K562 (cell line): Measurements from ENCODE around the gene PRDM8. TPM values are rescaled to one million over a fixed set of nuclear protein-coding genes. Genes with fewer than 3 reads are reported as not detected.
A peak's percentile ranks its signal among the peaks of the same experiment; 100 is the strongest.

ENCODE experiments used
- ATAC-seq: fragments of 200-7000 bp; cut with Tn5 transposase; 3 replicates; pipeline ENCODE4 v1.9.1; 2020; ENCODE audit warnings: moderate library complexity
- BruUV-seq: library from RNA; stranded (reverse); fragments of 400-500 nt; replicated peaks from 2 replicates; lab custom pipeline; 2021; lab: Mats Ljungman, UMichigan
- CTCF ChIA-PET: fragments of 300-600 bp; formaldehyde crosslinking; extraction: SDS; loops from one replicate; lab custom pipeline; 2021; ENCODE audit warnings: low intra/inter-chr PET ratio; lab: Yijun Ruan, JAX
- POLR2A ChIA-PET: fragments of 300-600, 350-650 bp; sonication (Branson Sonifier 250); formaldehyde crosslinking; extraction: SDS; loops from one replicate; lab custom pipeline; 2021; ENCODE audit warnings: antibody characterized with exemption, inconsistent platforms; lab: Yijun Ruan, JAX
- DNase-seq, 4 experiments: peaks; one replicate each; pipeline versions ENCODE4 v3.0.0 to v3.0.0-alpha.2; 2011 to 2018; ENCODE audit warnings: low spot score in 3 of 4, mixed read lengths in 3 of 4; ENCODE audit errors: extremely low read depth in 1 of 4
- FAIRE-seq: peaks from 2 replicates; lab custom pipeline; 2011; peaks lifted over from hg19 to GRCh38; lab: Jason Lieb, UNC
- H2AFZ ChIP-seq: 2 replicates; pipeline ENCODE4 v1.6.0; 2011; ENCODE audit warnings: low read depth, low read length, control low read depth, inconsistent platforms
- H3K27ac ChIP-seq: fragments of 200-600 bp; 3 replicates; pipeline ENCODE4 v1.8.0; 2011; ENCODE audit warnings: low read depth, mild to moderate bottlenecking, control low read depth, inconsistent platforms, low read length, moderate library complexity, mixed read lengths; ENCODE audit errors: extremely low read depth
- H3K27me3 ChIP-seq, 2 experiments: fragments of 300-600 bp in 1 of 2; 2 replicates in 1 of 2; 3 replicates in 1 of 2; pipeline versions ENCODE4 v1.6.0 to v1.8.0; 2011; ENCODE audit warnings: inconsistent platforms in 2 of 2, low read length in 2 of 2, mild to moderate bottlenecking in 1 of 2, mixed read lengths in 1 of 2, moderate library complexity in 1 of 2; ENCODE audit not compliant: control insufficient read depth in 2 of 2, insufficient read depth in 2 of 2
- H3K36me3 ChIP-seq: fragments of 300-600 bp; 3 replicates; pipeline ENCODE4 v1.8.0; 2011; ENCODE audit warnings: mild to moderate bottlenecking, low read length, inconsistent platforms; ENCODE audit not compliant: control insufficient read depth, insufficient read depth
- H3K4me1 ChIP-seq, 2 experiments: fragments of 200-600 bp in 1 of 2; replicated peaks in 1 of 2; 2 replicates in 1 of 2; 3 replicates in 1 of 2; pipeline versions ENCODE4 v1.5.1 to v1.8.0; 2011; ENCODE audit warnings: inconsistent platforms in 2 of 2, low read length in 2 of 2, mild to moderate bottlenecking in 1 of 2, mixed read lengths in 1 of 2, moderate library complexity in 1 of 2; ENCODE audit not compliant: control insufficient read depth in 2 of 2, insufficient read depth in 2 of 2
- H3K4me2 ChIP-seq: 2 replicates; pipeline ENCODE4 v1.6.1; 2011; ENCODE audit warnings: low read length, control low read depth, inconsistent platforms, mixed read lengths; ENCODE audit not compliant: insufficient read depth
- H3K4me3 ChIP-seq: fragments of 200-600 bp; sonication (generic), shearing (Covaris generic); 2 replicates; pipeline ENCODE4 v1.5.1; 2016; ENCODE audit warnings: control low read depth, inconsistent platforms
- H3K79me2 ChIP-seq: fragments of 200-600 bp; 3 replicates; pipeline ENCODE4 v1.8.0; 2011; ENCODE audit warnings: low read length, inconsistent platforms; ENCODE audit not compliant: control insufficient read depth, insufficient read depth
- H3K9ac ChIP-seq, 2 experiments: 2 replicates each; pipeline versions ENCODE4 v1.6.0 to v1.6.1; 2011; ENCODE audit warnings: low read depth in 2 of 2, low read length in 2 of 2, control low read depth in 1 of 2, inconsistent platforms in 1 of 2, mild to moderate bottlenecking in 1 of 2, mixed read lengths in 1 of 2; ENCODE audit not compliant: insufficient read depth in 1 of 2
- H3K9me1 ChIP-seq: one replicate; pipeline ENCODE4 v1.6.0; 2011; ENCODE audit warnings: inconsistent platforms, mild to moderate bottlenecking, low read length, moderate library complexity; ENCODE audit not compliant: control insufficient read depth, insufficient read depth
- H3K9me3 ChIP-seq: replicated peaks from 2 replicates; pipeline ENCODE4 v1.5.1; 2011; ENCODE audit warnings: low read depth, low read length, inconsistent platforms; ENCODE audit not compliant: control insufficient read depth, insufficient read depth
- H4K20me1 ChIP-seq: replicated peaks from 2 replicates; pipeline ENCODE4 v1.6.1; 2011; ENCODE audit warnings: low read length, inconsistent platforms, mixed read lengths; ENCODE audit not compliant: control insufficient read depth, insufficient read depth
- ILK ChIP-seq: fragments of 450-650 bp; IDR thresholded peaks from 2 replicates; pipeline ENCODE4 v1.6.1; 2016; ENCODE audit warnings: missing genetic modification characterization, low read depth, mild to moderate bottlenecking, missing compliant biosample characterization, moderate library complexity, borderline replicate concordance
- KHSRP ChIP-seq: fragments of 450-650 bp; IDR thresholded peaks from 2 replicates; pipeline ENCODE4 v1.6.1; 2017
- MEIS2 ChIP-seq: fragments of 450-650 bp; IDR thresholded peaks from 2 replicates; pipeline ENCODE4 v1.6.1; 2014; ENCODE audit warnings: mild to moderate bottlenecking; ENCODE audit not compliant: partially characterized antibody
- NFE2 ChIP-seq: IDR thresholded peaks from 2 replicates; pipeline ENCODE4 v1.6.1; 2014; ENCODE audit warnings: antibody characterized with exemption, low read depth
- NFE2L1 ChIP-seq: fragments of 450-650 bp; IDR thresholded peaks from 2 replicates; pipeline ENCODE4 v1.6.1; 2016; ENCODE audit warnings: missing genetic modification characterization, low read depth, mild to moderate bottlenecking, missing compliant biosample characterization, moderate library complexity, borderline replicate concordance
- NFIC ChIP-seq: fragments of 450-650 bp; IDR thresholded peaks from 2 replicates; pipeline ENCODE4 v1.6.1; 2017; ENCODE audit warnings: mild to moderate bottlenecking, inconsistent platforms
- RFX1 ChIP-seq: fragments of 450-650 bp; IDR thresholded peaks from 2 replicates; pipeline ENCODE4 v1.6.1; 2016; ENCODE audit warnings: mild to moderate bottlenecking, moderate library complexity
- SMAD3 ChIP-seq: fragments of 450-650 bp; formaldehyde crosslinking; conservative IDR thresholded peaks from 2 replicates; pipeline ENCODE4 v1.4.0; 2020; ENCODE audit warnings: mild to moderate bottlenecking
- ZNF644 ChIP-seq: fragments of 200-800 bp; sonication (Bioruptor generic); IDR thresholded peaks from 2 replicates; pipeline ENCODE4 v1.6.1; 2016; ENCODE audit warnings: low read depth, missing genetic modification characterization, missing compliant biosample characterization
- in situ Hi-C: fragments of 300-500 bp; cut with MboI; formaldehyde crosslinking; loops from 4 replicates; pipeline ENCODE4 v1.15.0; 2018; ENCODE audit warnings: inconsistent platforms, mixed read lengths
- intact Hi-C: fragments of 100-400 bp; cut with micrococcal nuclease; formaldehyde crosslinking; loops from 2 replicates; pipeline ENCODE4 v1.14.2; 2022
- polyA plus RNA-seq, 8 experiments: library from polyadenylated mRNA; depleted of rRNA in 4 of 8; stranded (reverse) in 5 of 8; unstranded in 3 of 8; fragments of >200 nt; fragmentation: Nextera tagmentation in 2 of 8; fragmentation: Illumina TruSeq in 1 of 8; extraction: Ambion mirVana in 2 of 8; extraction: Trizol in 1 of 8; gene quantifications; 2 replicates each; pipeline versions ENCODE4 v1.2.1 to v1.2.3, GENCODE V29; 2011 to 2014; ENCODE audit warnings: inconsistent platforms in 1 of 8, missing spikeins in 1 of 8
- total RNA-seq, 7 experiments: library from RNA; depleted of rRNA in 6 of 7; stranded (reverse); fragments of >200 nt in 6 of 7; fragmentation: Illumina TruSeq in 2 of 7; extraction: Trizol in 2 of 7; gene quantifications; 2 replicates each; pipeline versions ENCODE4 v1.2.1 to v1.2.3, GENCODE V29; 2011 to 2021; ENCODE audit warnings: low replicate concordance in 1 of 7
- TF ChIP-seq, protein P1 (sequence below): fragments of 250-450 bp; sonication (Bioruptor Pico); IDR thresholded peaks from 2 replicates; pipeline ENCODE4 v1.8.0; 2021; ENCODE audit warnings: moderate library complexity, mild to moderate bottlenecking, inconsistent platforms
- TF ChIP-seq, protein P2 (sequence below): sonication (generic); formaldehyde crosslinking; IDR thresholded peaks from 2 replicates; pipeline ENCODE4 v1.8.0; 2022; ENCODE audit warnings: missing genetic modification reagents, mild to moderate bottlenecking, borderline replicate concordance
- TF ChIP-seq, protein P3 (sequence below): sonication (generic); formaldehyde crosslinking; IDR thresholded peaks from 2 replicates; pipeline ENCODE4 v1.9.0; 2022; ENCODE audit warnings: mild to moderate bottlenecking, missing genetic modification reagents
- TF ChIP-seq, protein P4 (sequence below): fragments of 450-650 bp; IDR thresholded peaks from 2 replicates; pipeline ENCODE4 v1.6.1; 2016; ENCODE audit warnings: low read depth, mild to moderate bottlenecking, moderate library complexity
- TF ChIP-seq, protein P5 (sequence below): fragments of 250-450 bp; sonication (Bioruptor Pico); IDR thresholded peaks from 2 replicates; pipeline ENCODE4 v1.5.0; 2021; ENCODE audit warnings: mild to moderate bottlenecking, moderate library complexity

Gene PRDM8
- total and polyA plus RNA-seq, 9 of the 15 experiments (the other 6 are each of a cell fraction or from before 2014, with no cell fraction given), result 0.40 TPM; not detected in 8

DNA sequence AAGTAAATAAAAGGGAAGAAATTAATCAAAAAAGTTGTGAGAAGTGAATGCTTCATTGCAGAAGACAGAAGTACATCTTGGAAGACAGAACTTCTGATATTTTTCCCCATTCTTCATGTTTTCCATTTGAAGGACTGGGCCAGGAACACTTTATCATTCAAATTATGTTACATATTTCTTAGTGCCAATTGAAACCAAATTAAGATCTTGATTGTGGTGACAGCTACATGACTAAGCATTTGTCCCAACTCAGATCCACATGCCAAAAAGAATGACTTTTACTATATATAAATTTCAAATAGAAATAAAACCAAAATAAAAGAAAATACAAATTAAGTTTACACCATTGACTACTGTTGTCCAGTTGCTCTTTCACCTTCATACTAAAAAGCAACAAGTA is 55.1 kb downstream of the PRDM8 start:
- peaks cover 0 to 28% of the 10 kb centered on the region in 2 experiments; a peak in 3 of 5 replicates for H3K4me1 ChIP-seq
- BruUV-seq, result no TSS peak
- in situ Hi-C loops, result no loop called here
- H3K4me2 ChIP-seq, result 0 out of 2 replicates have a peak overlapping the region, but pooled peaks have one; percentile 40
- ATAC-seq (no peak), FAIRE-seq (peak; percentile 40), DNase-seq (no peak)
- H3K79me2 ChIP-seq, result no peaks in the 10 kb centered on the region
- no peaks in the 10 kb centered on the region for H3K36me3 ChIP-seq
- H3K27ac ChIP-seq, result peak overlapping the region; percentile 56; the same call in 1 of the 3 replicates
- ChIA-PET POLR2A (no interaction called here), CTCF (no interaction called here)
- H2AFZ ChIP-seq, result peak overlapping the region; percentile 88
- H4K20me1 ChIP-seq, result no peaks in the 10 kb centered on the region
- H3K9me3 ChIP-seq, result no peaks in the 10 kb centered on the region
- intact Hi-C loops, result no loop called here
- no peaks in the 10 kb centered on the region for H3K9me1 ChIP-seq
- peak overlapping the region in 1 of 2 experiments; percentile 27; a peak in 1 of 4 replicates for H3K9ac ChIP-seq
- no peak overlapping the region for H3K4me3 ChIP-seq
- H3K27me3 ChIP-seq, result no peaks in the 10 kb centered on the region
- TF ChIP-seq, protein P1, sequence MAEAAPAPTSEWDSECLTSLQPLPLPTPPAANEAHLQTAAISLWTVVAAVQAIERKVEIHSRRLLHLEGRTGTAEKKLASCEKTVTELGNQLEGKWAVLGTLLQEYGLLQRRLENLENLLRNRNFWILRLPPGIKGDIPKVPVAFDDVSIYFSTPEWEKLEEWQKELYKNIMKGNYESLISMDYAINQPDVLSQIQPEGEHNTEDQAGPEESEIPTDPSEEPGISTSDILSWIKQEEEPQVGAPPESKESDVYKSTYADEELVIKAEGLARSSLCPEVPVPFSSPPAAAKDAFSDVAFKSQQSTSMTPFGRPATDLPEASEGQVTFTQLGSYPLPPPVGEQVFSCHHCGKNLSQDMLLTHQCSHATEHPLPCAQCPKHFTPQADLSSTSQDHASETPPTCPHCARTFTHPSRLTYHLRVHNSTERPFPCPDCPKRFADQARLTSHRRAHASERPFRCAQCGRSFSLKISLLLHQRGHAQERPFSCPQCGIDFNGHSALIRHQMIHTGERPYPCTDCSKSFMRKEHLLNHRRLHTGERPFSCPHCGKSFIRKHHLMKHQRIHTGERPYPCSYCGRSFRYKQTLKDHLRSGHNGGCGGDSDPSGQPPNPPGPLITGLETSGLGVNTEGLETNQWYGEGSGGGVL (CRISPR knock-in tag), result no peak
- peak; percentile 88 for TF ChIP-seq MEIS2
- no peak for TF ChIP-seq SMAD3
- peak; percentile 33; the same call in 1 of the 2 replicates for TF ChIP-seq NFE2L1
- no peak for TF ChIP-seq RFX1
- TF ChIP-seq, protein P2, sequence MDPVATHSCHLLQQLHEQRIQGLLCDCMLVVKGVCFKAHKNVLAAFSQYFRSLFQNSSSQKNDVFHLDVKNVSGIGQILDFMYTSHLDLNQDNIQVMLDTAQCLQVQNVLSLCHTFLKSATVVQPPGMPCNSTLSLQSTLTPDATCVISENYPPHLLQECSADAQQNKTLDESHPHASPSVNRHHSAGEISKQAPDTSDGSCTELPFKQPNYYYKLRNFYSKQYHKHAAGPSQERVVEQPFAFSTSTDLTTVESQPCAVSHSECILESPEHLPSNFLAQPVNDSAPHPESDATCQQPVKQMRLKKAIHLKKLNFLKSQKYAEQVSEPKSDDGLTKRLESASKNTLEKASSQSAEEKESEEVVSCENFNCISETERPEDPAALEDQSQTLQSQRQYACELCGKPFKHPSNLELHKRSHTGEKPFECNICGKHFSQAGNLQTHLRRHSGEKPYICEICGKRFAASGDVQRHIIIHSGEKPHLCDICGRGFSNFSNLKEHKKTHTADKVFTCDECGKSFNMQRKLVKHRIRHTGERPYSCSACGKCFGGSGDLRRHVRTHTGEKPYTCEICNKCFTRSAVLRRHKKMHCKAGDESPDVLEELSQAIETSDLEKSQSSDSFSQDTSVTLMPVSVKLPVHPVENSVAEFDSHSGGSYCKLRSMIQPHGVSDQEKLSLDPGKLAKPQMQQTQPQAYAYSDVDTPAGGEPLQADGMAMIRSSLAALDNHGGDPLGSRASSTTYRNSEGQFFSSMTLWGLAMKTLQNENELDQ (CRISPR knock-in tag), result no peak
- no peak for TF ChIP-seq NFIC
- no peak for TF ChIP-seq ILK
- TF ChIP-seq NFE2, result peak; percentile 87
- TF ChIP-seq KHSRP, result no peak
- TF ChIP-seq ZNF644, result no peak
- TF ChIP-seq, protein P3, sequence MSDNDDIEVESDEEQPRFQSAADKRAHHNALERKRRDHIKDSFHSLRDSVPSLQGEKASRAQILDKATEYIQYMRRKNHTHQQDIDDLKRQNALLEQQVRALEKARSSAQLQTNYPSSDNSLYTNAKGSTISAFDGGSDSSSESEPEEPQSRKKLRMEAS (CRISPR knock-in tag), result no peak
- TF ChIP-seq, protein P4, sequence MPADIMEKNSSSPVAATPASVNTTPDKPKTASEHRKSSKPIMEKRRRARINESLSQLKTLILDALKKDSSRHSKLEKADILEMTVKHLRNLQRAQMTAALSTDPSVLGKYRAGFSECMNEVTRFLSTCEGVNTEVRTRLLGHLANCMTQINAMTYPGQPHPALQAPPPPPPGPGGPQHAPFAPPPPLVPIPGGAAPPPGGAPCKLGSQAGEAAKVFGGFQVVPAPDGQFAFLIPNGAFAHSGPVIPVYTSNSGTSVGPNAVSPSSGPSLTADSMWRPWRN, result no peak
- TF ChIP-seq, protein P5, sequence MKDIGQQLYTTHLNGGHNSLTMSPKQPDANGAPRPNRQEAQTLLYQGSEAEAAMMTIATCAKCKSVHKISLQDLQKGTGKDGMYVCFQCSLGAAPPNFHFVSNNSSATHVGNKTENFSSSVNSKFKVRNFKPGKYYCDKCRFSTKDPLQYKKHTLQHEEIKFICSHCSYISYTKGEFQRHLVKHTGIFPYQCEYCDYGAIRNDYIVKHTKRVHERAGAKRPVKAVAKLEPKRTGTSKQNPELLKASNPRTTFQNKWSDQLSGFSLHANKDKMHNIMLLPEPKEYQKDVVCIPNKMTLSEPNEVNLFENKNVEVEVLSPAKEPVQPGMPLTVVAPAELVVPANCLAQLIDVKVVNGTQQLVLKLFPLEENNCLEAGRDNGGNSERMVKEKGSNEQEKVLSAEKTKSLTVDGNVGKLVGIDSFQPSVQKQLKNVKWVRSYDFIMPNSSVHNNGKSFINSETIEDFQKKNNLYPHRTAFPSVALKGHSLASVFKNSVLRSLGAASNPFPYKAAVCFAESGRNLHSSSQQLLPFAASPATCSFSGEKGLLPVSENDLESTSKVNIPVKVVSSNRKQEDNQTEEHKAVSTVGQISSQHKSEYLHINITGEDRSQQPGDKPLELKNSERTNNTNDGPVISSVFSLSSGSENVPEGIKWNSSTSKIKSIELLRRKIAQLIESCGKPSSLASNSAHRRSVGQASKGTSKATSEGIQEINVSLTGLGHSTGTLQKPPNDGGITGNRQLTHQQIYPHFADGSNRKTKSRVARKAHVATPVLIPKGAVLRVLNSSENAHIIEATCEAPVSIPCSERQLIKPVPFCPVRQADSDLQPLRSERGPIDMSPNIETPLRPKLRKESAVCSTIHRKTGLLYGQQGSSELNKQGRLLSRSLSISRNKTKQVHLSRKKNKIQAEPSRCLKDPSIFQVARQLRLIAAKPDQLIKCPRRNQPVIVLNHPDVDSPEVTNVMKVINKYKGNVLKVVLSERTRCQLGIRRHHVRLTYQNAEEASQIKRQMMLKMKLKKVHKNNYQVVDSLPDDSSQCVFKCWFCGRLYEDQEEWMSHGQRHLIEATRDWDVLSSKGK (CRISPR knock-in tag), result no peak
